ENCODE results near the gene KLF6. TPM values are rescaled to one million over a fixed set of nuclear protein-coding genes. Genes with fewer than 3 reads are reported as not detected.

Gene KLF6
- total RNA-seq, 1 experiment from 2014 or later: 94.5 TPM

GRCh38 chr10:3750006-3750816, 34.8 kb downstream of the KLF6 start:
- no peak overlapping the region for H2AFZ ChIP-seq (ENCODE audit: low read length)
- BruUV-seq (replicated peaks): no TSS peak
- no peaks in the 10 kb centered on the region for H4K20me1 ChIP-seq (ENCODE audit: low read length)
- peaks cover 9% of the 10 kb centered on the region for H3K4me1 ChIP-seq (ENCODE audit: insufficient read depth, low read length)
- H3K9me3 ChIP-seq (ENCODE audit: low read length): no peaks in the 10 kb centered on the region
- POLR2A ChIA-PET (ENCODE audit: unreplicated experiment): no interaction called here
- no peak for TF ChIP-seq CTCF (conservative IDR thresholded peaks at IDR 0.05; ENCODE audit: low read depth, low read length)
- no peak for TF ChIP-seq EZH2 (IDR thresholded peaks at IDR 0.05; ENCODE audit: low read length, unreplicated experiment)
- no peaks in the 10 kb centered on the region for H3K79me2 ChIP-seq (ENCODE audit: low read length)
- CTCF ChIA-PET: no interaction called here
- intact Hi-C loops (cut with micrococcal nuclease): no loop called here
- H3K9ac ChIP-seq (ENCODE audit: low read length): no peak overlapping the region
- no peak overlapping the region for H3K4me2 ChIP-seq (ENCODE audit: low read length)
- no peak overlapping the region for H3K4me3 ChIP-seq (ENCODE audit: low read length)
- DNase-seq: no peak
- no peaks in the 10 kb centered on the region for H3F3A ChIP-seq (ENCODE audit: low read length, unreplicated experiment)
- ATAC-seq: no peak
- H3K27ac ChIP-seq (ENCODE audit: low read length): no peak overlapping the region
- no peaks in the 10 kb centered on the region for H3K27me3 ChIP-seq (ENCODE audit: low read length)
- no peaks in the 10 kb centered on the region for H3K9me2 ChIP-seq (replicated peaks; ENCODE audit: low read length)
- no peaks in the 10 kb centered on the region for H3K36me3 ChIP-seq (ENCODE audit: low read depth, low read length)

- Histone ChIP-seq H3K4me2 (ENCODE audit: low read length) (no peak overlapping the region), H3K9ac (ENCODE audit: low read length) (no peak overlapping the region), H3K9me3 (ENCODE audit: low read length) (no peaks in the 10 kb centered on the region), H2AFZ (ENCODE audit: low read length) (no peak overlapping the region), H3K4me3 (ENCODE audit: low read length) (no peak overlapping the region), H3F3A (ENCODE audit: low read length, unreplicated experiment) (no peaks in the 10 kb centered on the region), H3K79me2 (ENCODE audit: low read length) (no peaks in the 10 kb centered on the region), H3K27ac (ENCODE audit: low read length) (no peak overlapping the region), H4K20me1 (ENCODE audit: low read length) (no peaks in the 10 kb centered on the region), H3K9me2 (replicated peaks; ENCODE audit: low read length) (no peaks in the 10 kb centered on the region), H3K27me3 (ENCODE audit: low read length) (no peaks in the 10 kb centered on the region), H3K36me3 (ENCODE audit: low read depth, low read length) (no peaks in the 10 kb centered on the region), H3K4me1 (ENCODE audit: insufficient read depth, low read length) (peaks cover 5% of the 10 kb centered on the region)
- intact Hi-C loops (cut with micrococcal nuclease): no loop called here
- TF ChIP-seq EZH2phosphoT487 (IDR thresholded peaks at IDR 0.05; ENCODE audit: borderline replicate concordance, low read length): no peak
- TF ChIP-seq CTCF (conservative IDR thresholded peaks at IDR 0.05; ENCODE audit: low read depth, low read length): no peak
- TF ChIP-seq EZH2 (IDR thresholded peaks at IDR 0.05; ENCODE audit: low read length, unreplicated experiment): no peak
- no TSS peak for BruUV-seq (replicated peaks)
- POLR2A ChIA-PET (ENCODE audit: unreplicated experiment): no interaction called here
- ATAC-seq: no peak
- CTCF ChIA-PET: no interaction called here
- DNase-seq: no peak
Observed at GRCh38 chr10:3749600-3749999, 35.4 kb downstream of the KLF6 start.

GRCh38 chr10:3749011-3749410, 36.0 kb downstream of the KLF6 start:
- TF ChIP-seq EZH2phosphoT487 (IDR thresholded peaks at IDR 0.05; ENCODE audit: borderline replicate concordance, low read length) (no peak), EZH2 (IDR thresholded peaks at IDR 0.05; ENCODE audit: low read length, unreplicated experiment) (no peak), CTCF (conservative IDR thresholded peaks at IDR 0.05; ENCODE audit: low read depth, low read length) (no peak)
- Histone ChIP-seq H3K79me2 (ENCODE audit: low read length) (no peaks in the 10 kb centered on the region), H3K4me1 (ENCODE audit: insufficient read depth, low read length) (no peaks in the 10 kb centered on the region), H3K9me2 (replicated peaks; ENCODE audit: low read length) (no peaks in the 10 kb centered on the region), H4K20me1 (ENCODE audit: low read length) (no peaks in the 10 kb centered on the region), H3K27ac (ENCODE audit: low read length) (no peak overlapping the region), H3K4me2 (ENCODE audit: low read length) (no peak overlapping the region), H3K36me3 (ENCODE audit: low read depth, low read length) (no peaks in the 10 kb centered on the region), H3K9me3 (ENCODE audit: low read length) (no peaks in the 10 kb centered on the region), H3K9ac (ENCODE audit: low read length) (no peak overlapping the region), H3K4me3 (ENCODE audit: low read length) (no peak overlapping the region), H3F3A (ENCODE audit: low read length, unreplicated experiment) (no peaks in the 10 kb centered on the region), H3K27me3 (ENCODE audit: low read length) (no peaks in the 10 kb centered on the region), H2AFZ (ENCODE audit: low read length) (no peak overlapping the region)
- intact Hi-C loops (cut with micrococcal nuclease): no loop called here
- CTCF ChIA-PET: no interaction called here
- ATAC-seq: no peak
- no peak for DNase-seq
- BruUV-seq (replicated peaks): no TSS peak
- POLR2A ChIA-PET (ENCODE audit: unreplicated experiment): no interaction called here

All from PC-3 (cell line).